Renal cortical epithelial cell (primary cell): ENCODE results near the gene NPAS2. TPM values are rescaled to one million over a fixed set of nuclear protein-coding genes. Genes with fewer than 3 reads are reported as not detected.

Experiments
- DNase-seq: peaks from one replicate; pipeline ENCODE4 v3.0.0-alpha.2; 2011; ENCODE audit warnings: low read depth
- total RNA-seq: library from RNA; depleted of rRNA; stranded (reverse); fragments of >200 nt; gene quantifications from 2 replicates; pipeline ENCODE4 v1.2.3, GENCODE V29; 2014

Gene NPAS2, protein sequence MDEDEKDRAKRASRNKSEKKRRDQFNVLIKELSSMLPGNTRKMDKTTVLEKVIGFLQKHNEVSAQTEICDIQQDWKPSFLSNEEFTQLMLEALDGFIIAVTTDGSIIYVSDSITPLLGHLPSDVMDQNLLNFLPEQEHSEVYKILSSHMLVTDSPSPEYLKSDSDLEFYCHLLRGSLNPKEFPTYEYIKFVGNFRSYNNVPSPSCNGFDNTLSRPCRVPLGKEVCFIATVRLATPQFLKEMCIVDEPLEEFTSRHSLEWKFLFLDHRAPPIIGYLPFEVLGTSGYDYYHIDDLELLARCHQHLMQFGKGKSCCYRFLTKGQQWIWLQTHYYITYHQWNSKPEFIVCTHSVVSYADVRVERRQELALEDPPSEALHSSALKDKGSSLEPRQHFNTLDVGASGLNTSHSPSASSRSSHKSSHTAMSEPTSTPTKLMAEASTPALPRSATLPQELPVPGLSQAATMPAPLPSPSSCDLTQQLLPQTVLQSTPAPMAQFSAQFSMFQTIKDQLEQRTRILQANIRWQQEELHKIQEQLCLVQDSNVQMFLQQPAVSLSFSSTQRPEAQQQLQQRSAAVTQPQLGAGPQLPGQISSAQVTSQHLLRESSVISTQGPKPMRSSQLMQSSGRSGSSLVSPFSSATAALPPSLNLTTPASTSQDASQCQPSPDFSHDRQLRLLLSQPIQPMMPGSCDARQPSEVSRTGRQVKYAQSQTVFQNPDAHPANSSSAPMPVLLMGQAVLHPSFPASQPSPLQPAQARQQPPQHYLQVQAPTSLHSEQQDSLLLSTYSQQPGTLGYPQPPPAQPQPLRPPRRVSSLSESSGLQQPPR
- total RNA-seq, result 22.1 and 25.5 TPM in 2 replicates

DNA sequence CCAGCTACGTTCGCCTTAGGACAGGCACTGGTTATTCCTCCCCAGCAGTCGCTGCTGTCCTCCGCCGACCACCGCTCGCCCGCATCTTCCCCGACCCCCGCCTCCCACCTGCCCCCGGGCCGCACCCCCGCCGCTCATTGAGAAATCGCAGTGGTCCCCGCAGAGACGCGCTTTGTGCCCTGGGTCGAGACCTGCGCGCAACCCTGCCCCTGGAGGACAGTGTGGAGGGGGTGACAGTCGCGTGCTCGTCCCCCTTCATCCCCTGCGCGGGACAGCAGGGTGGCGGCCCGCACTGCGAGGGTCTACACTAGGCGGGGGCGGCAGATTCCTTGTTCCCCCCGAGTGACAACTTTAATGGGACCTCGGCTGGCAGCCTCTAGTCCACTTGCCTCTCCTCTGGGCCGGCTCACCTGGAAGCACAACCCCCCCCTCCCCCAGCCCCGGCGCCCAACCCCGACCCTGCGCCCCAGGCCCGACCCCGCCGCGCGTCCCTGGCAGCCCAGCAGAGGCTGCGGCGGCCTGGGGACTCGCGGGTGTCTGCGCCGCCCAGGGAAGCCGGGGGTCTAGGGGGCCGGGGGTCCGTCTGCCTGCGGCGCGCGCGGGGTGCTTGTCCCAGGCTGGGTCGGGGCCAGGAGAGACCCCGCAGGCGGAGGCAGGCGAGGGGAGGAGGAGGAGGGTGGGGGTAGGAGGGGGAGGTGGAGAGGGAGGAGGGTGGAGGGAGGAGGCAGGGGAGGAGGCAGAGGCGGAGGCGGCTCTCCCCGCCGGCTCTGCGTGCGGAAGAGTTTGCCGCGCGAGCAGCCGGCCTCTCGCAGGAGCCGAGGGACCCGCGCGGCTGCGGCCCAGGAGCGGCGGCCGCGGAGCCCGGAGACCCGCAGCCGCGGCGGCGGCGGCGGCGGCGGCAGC, at the start of gene NPAS2:
Gene NPAS2, plus strand, starts transcription at position 770 of the 903 bp plus-strand sequence. CDS start 84,616 bp downstream, outside the sequence.
- DNase-seq, result no peak

DNA sequence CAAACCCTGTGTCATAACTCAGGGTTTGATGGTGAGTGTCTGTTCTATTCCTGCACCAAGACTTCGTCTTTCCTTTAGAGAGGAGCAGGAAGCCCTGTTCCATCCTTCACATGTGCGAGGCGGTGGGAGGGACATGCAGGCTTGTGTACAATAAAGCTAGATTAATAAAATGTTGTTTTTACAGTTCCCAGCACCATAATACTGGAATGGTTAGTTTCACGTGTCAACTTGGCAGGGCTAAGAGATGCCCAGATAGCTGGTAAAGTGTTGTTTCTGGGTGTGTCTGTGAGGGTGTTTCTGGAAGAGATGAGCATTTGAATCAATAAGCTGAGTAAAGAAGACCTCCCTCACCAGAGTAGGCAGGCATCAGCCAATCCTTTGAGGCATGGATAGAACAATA, 48.8 kb upstream of the NPAS2 start:
- no peak for DNase-seq

DNA sequence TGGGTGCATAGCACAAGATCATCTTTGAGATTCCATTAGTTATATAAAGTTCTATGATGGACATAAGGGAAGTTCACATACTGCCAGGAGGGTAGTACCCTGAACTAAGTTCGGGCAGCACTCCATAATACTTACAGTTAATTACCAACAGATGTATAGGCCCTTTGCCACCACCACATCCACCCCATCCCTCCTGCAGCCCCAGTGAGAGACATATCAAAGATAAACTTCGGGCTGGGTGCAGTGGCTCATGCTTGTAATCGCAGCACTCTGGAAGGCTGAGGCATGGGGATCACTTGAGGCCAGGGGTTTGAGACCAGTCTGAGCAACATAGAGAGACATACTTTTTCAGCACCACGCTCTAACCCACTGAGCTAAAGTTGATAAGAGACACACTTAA, 46.4 kb upstream of the NPAS2 start:
- DNase-seq, result no peak

DNA sequence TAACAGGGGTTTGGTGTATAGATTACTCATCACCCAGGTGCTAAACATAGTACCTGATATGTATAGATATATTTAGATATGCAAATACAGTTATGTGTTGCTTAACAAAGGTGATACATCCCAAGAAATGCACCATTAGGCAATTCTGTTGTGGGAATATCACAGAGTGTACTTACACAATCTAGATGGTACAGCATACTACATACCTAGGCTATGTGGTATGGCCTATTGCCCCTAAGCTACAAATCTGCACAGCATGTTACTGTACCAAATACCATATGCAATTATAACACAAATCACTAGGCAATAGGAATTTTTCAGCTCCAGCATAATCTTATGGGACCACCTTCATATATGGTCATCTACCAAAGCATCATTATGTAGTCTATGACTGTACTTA, 43.5 kb upstream of the NPAS2 start:
- no peak for DNase-seq

DNA sequence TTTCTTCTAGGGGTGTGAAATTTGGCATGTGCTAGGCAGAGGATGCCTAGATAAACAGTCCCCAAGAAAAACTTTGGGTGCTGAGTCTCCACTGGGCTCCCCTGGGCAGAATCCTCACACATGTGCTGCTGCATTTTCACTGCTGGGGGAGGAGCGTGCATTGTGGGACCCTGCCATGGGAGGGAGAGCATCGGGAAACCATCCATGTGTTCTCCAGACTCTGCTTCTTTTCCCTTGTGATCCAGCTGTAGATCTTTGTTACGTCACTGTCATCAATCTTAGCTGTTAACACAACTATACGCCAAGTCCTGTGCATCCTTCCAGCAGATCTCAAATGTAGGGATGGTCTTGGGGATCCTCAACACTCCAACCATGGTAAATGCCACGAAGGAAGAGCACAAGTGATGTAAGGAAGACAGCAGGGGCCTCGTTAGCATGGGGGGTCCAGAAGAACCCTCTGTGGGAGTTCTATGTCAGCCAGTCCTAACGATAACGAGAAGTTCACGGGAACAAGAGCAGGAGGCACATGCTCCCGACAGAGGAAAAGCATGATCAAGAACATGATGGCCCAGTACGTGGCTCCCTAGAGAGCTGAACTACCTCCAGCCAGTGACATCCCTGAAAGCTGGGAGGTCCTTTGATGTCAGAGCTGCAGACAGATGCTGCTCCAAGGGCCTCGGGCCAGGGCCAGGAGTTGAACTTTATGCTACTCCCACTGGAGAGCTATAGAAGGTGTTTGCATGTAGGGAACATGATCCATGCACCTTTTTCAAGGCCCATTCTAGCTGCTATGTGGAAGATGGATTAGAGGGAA, 41.1 kb upstream of the NPAS2 start:
- no peak for DNase-seq

DNA sequence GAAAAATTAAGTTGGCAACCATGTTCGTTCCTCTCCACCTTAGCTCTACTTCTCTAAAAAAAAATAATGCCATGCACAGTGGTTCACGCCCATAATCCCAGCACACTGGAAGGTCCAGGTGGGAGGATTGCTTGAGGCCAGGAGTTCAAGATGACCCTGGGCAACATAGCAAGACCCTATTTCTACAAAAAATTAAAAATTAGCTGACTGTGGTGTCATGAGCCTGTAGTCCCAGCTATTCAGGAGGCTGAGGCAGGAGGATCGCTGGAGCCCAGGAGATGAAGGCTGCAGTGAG, 40.1 kb upstream of the NPAS2 start:
- no peak for DNase-seq

DNA sequence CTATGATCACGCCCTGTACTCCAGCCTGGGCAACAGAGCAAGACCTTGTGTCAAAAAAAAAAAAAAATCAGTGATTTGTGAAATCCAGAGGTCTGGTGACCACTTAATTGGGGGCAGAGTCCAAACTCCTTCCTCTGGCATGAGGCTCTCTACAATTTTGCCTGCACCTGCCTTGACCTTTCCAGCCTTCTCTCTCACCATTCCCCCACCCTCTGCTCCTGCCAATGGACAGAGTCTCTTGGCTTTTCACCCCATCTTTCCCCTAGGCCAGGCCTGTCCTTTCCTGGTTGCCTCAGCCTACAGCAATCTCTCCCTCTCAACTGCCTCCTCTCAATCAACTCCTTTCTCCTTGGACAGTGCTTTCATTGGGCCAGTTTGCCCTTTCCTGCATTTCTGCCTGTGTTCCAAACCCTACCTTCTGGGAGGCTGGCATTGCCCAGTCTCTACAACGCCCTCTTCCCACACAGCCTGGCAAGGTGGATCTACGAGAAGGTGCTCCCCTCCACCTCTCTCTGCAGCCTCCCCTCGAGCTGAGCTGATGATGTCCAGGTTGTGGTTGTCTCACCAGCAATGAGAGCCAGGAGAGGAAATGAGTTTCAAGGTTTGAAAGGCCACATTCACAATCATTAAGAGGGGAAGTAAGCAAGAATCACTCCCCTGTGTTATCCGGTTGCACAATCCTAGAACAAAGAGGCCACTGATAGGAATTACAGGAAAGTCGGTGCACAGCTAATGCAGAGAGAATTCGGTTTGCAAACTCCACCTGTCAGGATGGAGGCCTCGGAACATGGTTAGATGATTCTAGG, 39.5 kb upstream of the NPAS2 start:
- DNase-seq, result peak; percentile 91

DNA sequence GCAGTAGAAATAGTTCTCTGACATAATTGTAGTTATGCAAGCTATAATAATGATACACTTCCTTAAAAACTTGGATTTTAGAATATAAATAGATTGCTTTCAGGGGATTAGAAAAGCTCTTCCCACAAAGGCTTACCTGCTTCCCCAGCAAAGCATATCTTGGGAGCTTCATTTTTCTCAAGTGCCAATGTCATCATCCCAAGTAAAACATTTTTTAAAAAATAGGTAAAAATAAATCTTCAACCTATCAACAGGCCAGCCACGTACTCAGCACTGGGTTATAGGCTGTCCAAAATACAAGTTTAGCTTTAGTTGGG, 39.0 kb upstream of the NPAS2 start:
- no peak for DNase-seq

DNA sequence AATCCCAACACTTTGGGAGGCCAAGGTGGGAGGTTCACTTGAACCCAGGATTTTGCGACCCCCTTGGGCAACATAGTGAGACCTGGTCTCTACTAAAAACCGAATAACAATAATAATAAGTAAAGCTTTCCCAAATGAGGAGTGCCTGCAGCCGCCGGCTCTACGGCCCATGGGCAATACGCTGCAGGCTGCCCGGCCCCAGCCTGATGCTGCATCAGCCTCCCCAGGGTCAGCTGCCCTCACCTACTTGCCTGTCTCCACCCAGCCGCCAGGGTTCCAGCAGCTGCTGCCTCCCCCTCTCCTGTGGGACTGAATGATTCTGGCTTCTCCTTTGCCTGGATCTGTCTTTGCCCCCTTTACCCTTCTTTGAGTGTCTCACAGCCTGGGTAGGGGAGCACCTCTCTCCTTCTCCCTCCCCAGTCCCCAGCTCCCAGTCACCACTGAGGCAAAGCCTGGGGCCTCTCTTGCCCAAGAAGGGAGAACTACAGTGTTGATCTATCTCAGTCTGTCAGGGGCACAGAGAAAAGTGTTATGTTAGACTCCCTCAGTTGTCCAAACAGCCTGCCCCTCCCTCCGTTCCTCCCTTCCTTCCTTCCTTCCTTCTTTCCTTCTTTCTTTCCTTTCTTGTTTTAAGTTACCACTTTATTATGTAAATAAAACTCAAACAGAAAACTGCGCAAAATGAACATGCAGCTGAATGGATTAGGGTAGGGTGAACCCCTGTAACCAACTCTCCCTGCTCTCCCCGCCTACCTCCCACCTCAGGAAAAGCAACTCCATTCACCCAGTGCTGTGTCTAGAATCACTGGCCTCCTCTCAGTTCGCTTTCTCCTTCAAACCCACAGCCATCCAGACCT, 38.2 kb upstream of the NPAS2 start:
- no peak for DNase-seq

DNA sequence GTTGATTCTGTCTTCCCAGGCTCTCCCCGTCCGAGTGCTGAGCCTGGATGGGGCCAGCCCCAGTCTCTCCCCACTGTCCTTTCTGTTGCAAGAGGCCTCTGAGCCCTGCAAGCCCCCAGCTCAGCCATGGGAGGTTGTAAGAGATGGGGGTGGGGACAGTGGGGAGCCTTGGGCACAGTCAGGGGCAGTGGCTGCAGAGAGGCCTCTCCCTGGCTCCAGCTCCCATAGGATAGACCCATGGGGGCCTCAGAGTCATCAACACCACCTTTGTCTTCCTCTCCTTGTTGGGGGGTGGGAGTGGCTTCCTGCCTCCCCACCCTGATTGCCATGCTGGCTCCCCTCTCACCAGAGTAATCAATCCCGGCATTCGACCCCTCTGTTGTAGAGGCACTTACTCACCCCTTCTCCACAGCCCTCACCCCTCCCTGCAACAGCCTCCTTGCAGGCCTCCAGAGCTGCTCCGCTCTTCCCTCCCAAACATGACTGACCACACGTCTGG, 37.5 kb upstream of the NPAS2 start:
- DNase-seq, result no peak

DNA sequence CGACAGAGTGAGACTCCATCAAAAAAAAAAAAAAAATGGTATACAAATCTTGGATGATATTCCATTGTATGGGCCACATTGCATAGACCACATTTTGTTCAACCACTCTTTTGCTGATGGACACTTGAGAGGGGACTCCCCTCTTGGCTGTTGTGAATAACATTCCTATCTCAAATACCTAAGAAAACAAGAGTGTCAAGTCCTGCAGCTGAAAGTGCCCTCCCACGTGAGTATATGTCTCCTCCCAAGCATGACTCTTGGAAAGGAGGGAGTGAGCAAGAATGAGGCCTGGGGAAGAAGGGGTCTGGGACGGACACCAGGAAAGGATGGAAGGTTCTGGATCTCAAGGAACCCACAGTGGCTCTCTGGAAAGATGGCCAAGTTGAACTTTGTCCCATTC, 36.0 kb upstream of the NPAS2 start:
- peak; percentile 67 for DNase-seq

DNA sequence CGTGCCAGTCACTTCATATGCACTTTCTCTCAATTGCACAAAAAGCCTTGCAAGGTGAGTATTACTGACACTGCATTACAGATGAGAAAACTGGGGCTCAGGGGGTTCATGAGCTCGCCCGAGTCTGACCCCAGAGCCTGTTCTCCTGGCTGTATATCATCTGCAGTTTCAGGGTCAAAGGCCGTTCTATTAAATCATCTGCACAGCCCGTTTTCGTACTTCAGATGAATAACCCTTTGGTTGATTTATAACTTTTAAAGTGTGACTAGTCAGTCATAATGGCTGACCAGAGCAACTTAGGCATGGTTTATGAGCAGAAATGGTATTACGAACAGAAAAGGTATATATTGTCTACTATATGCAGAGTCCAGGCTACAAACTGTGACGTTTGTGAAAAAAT, 35.3 kb upstream of the NPAS2 start:
- peak; percentile 44 for DNase-seq

DNA sequence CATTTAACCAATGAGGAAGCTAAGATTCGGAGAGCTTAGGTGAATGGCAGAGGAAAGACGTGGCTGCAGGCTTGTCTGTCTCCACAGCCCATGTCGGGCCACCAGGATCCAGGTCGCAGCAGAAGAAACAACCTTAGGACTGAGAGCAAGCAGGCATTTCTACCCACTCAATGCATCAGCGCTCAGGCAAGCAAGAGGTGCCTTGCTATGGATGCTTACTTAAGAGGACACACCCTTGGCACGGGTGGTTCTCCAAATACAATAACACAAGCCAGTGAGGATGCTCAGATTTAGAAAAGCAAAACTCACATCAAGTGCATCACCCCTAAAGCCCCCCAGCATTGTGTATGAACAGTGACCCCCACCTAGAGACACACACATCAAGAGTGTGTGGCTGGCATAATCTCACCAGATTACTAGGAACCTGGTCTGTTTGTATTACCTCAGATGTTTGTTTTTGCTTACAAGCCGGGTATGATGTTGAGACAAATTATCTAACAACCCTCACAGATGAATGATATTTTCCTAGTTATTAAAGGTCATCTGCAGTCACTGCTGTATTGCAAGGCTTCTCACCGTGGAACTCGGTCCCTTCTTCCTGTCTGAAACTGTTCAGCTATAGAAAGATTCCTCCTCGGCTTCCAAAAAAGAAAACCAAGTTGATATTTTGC, 34.2 kb upstream of the NPAS2 start:
- peak; percentile 58 for DNase-seq

DNA sequence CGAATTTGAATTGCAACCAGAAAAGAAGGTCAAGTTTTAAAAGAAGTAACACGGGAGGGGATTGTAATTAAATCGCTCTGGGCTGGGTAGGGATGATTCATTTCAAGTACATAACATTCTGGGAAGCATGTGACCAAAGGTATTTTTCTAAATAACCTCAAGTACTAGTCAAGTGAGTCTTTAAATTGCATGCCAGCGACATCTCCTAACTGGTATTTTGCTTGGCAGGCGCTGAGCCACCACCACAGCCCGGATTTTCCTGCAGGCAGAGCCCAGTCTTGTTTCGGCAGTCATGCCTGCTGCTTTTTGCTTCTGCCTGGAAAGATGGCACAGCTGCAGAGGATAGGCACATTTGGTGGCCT, 33.7 kb upstream of the NPAS2 start:
- DNase-seq, result peak; percentile 98

DNA sequence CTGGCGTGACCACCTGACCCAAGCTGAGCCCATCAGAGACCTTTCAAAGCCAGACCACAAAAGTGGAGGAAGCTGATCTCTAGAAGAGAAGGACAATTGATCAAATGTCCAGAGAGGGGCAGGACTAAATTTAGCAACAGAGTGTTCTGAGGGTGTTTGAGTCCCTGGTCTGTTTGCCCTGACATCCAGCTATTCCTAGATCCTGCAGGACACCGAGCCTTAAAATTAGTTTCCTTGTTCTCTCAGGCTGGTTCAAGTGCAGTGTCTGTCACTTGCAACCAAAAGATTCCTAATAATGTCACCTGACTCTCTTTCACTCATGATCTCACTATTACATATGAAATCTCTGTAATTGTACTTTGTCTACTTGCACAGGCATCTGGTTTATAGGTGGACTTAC, 33.0 kb upstream of the NPAS2 start:
- no peak for DNase-seq

DNA sequence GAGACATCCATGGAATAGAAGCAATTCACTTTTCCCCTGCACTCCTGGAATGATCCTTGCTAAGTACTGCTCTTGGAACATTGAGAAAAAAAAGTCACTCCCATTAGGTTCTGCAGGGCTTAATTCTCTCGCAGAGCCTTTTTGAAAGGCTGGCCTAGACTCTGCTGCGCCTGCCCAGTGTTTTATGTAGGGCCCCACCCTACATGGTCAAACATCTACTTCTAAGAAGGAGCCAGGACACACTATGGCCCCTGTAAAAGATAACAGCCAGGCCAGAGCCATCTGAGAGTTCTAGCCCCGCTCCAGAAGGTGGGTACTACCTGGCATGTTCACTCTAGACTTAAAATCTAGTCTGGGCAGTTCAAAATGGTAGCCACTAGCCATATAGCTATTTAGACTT, 30.6 kb upstream of the NPAS2 start:
- DNase-seq, result no peak

DNA sequence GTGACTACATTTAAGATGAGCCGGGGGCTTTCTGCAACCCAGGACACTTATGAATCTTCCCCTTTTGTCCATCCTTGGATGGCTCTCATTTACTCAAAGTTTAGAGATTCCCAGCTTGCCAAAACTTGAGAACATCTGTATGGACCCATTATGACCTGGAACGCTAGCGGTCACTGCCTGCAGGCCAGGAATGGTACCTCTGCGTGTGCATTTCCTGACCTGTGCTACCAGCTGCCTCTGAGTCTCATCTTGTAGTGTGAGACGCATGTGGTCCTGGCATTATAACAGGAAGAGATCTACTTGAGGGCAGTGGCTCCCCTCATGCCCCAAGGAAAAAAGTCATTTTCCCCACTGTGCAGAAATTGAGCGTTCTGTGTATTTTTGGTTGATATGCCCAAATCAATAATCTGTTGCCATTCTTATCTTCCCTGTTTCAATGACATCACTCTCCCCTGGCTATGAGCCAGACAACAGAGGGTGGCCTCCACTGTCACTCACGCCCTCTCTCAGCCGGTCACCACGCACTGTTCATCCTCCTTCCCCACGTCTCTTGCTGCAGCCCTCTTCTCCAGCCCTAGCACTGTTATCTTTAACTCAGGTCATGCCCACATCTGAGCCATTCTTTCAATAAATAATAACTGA, 28.5 kb upstream of the NPAS2 start:
- no peak for DNase-seq

DNA sequence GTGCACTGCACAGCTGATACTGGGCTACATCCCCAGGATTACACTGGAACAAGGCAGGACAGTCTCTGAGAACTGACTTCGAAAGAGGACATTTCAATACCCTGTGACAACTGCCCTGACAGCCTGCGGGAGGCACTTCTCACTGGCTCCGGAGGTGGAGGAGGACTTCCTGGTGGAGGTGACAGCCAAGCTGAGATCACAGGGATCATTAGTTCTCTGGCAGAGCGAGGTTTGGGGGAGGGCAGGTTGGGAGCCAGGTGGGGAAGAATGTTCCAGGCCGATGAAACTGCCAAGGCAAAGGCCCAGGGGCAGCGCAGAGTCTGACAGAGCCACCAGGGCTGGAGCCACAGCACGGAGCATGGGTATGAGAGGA, 28.0 kb upstream of the NPAS2 start:
- DNase-seq, result no peak

DNA sequence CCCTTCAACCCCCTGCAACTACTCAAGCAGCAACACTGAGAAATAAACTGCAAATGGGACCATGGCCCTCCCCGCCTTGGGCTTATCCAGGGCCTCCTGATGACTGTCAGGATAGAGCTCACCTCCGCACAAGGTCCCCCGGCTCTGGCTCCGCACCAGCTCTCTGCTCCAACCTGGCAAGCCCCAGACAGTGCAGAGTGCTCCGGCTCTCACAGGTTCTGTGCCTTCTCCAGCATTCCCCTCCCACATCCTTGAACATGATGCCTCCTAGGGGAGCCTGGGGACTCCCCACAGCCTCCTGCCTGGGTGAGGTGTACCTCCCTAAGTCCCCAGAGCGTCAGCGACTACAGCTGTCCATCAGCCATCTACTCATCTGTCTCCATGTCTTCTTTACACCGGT, 26.7 kb upstream of the NPAS2 start:
- DNase-seq, result no peak
